IMR-90 (cell line): Measurements from ENCODE around the gene CAND2. TPM values are rescaled to one million over a fixed set of nuclear protein-coding genes. Genes with fewer than 3 reads are reported as not detected.

Source experiments
- ATAC-seq: fragments of 200-7000 bp; cut with Tn5 transposase; 2 replicates; pipeline ENCODE4 v1.9.1; 2020; ENCODE audit warnings: low read depth, mild to moderate bottlenecking, moderate library complexity
- BruUV-seq: library from RNA; stranded (reverse); fragments of 400-500 nt; replicated peaks from 2 replicates; lab custom pipeline; 2021; lab: Mats Ljungman, UMichigan
- CTCF ChIA-PET: fragments of 300-600 bp; formaldehyde crosslinking; extraction: SDS; loops from one replicate; lab custom pipeline; 2021; ENCODE audit warnings: antibody characterized with exemption; lab: Yijun Ruan, JAX
- POLR2A ChIA-PET: fragments of 300-600 bp; sonication (Branson Sonifier 250); formaldehyde crosslinking; loops from one replicate; lab custom pipeline; 2022; ENCODE audit warnings: antibody characterized with exemption; ENCODE audit not compliant: unreplicated experiment; lab: Charles Lee
- DNase-seq: peaks from one replicate; pipeline ENCODE4 v3.0.0; 2013
- H2AFZ ChIP-seq: replicated peaks from 2 replicates; pipeline ENCODE3; 2013; ENCODE audit warnings: low read length, mild to moderate bottlenecking; ENCODE audit not compliant: poor library complexity
- H2AK5ac ChIP-seq: 2 replicates; pipeline ENCODE4 v1.6.1; 2013; ENCODE audit warnings: low read depth, low read length, inconsistent platforms
- H2AK9ac ChIP-seq: replicated peaks from 2 replicates; pipeline ENCODE3; 2013; ENCODE audit warnings: mild to moderate bottlenecking, low read depth, low read length, moderate library complexity; ENCODE audit not compliant: poor library complexity
- H2BK120ac ChIP-seq: 2 replicates; pipeline ENCODE4 v1.6.1; 2013; ENCODE audit warnings: low read depth, low read length, inconsistent platforms
- H2BK15ac ChIP-seq: 3 replicates; pipeline ENCODE4 v1.6.1; 2013; ENCODE audit warnings: low read depth, low read length, inconsistent platforms
- H2BK20ac ChIP-seq: 2 replicates; pipeline ENCODE4 v1.6.1; 2013; ENCODE audit warnings: low read depth, mild to moderate bottlenecking, inconsistent platforms, low read length, moderate library complexity
- H2BK5ac ChIP-seq: 2 replicates; pipeline ENCODE4 v1.6.1; 2013; ENCODE audit warnings: mild to moderate bottlenecking, low read depth, low read length, inconsistent platforms; ENCODE audit not compliant: poor library complexity, severe bottlenecking
- H3K14ac ChIP-seq: replicated peaks from 2 replicates; pipeline ENCODE4 v1.6.1; 2013; ENCODE audit warnings: low read depth, low read length, inconsistent platforms
- H3K18ac ChIP-seq: 2 replicates; pipeline ENCODE4 v1.6.1; 2013; ENCODE audit warnings: low read depth, low read length, control low read depth
- H3K23ac ChIP-seq: 2 replicates; pipeline ENCODE4 v1.6.1; 2013; ENCODE audit warnings: low read depth, low read length, inconsistent platforms
- H3K27ac ChIP-seq: 2 replicates; pipeline ENCODE4 v1.5.1; 2013; ENCODE audit warnings: mild to moderate bottlenecking, control low read depth, low read length; ENCODE audit not compliant: insufficient read depth
- H3K27me3 ChIP-seq: 2 replicates; pipeline ENCODE4 v1.6.1; 2013; ENCODE audit warnings: low read length; ENCODE audit not compliant: control insufficient read depth, insufficient read depth
- H3K36me3 ChIP-seq: 2 replicates; pipeline ENCODE4 v1.6.1; 2013; ENCODE audit warnings: low read length, mixed read lengths; ENCODE audit not compliant: control insufficient read depth, insufficient read depth
- H3K4ac ChIP-seq: 2 replicates; pipeline ENCODE4 v1.6.1; 2013; ENCODE audit warnings: low read depth, low read length, inconsistent platforms
- H3K4me1 ChIP-seq: 2 replicates; pipeline ENCODE4 v1.6.1; 2013; ENCODE audit warnings: low read length, mixed read lengths; ENCODE audit not compliant: control insufficient read depth, insufficient read depth
- H3K4me2 ChIP-seq: 2 replicates; pipeline ENCODE4 v1.6.1; 2013; ENCODE audit warnings: low read depth, mild to moderate bottlenecking, control low read depth, low read length, moderate library complexity
- H3K4me3 ChIP-seq: 2 replicates; pipeline ENCODE4 v1.5.1; 2013; ENCODE audit warnings: low read depth, mild to moderate bottlenecking, control low read depth, low read length, moderate library complexity; ENCODE audit not compliant: insufficient read depth
- H3K56ac ChIP-seq: 2 replicates; pipeline ENCODE4 v1.6.1; 2013; ENCODE audit warnings: low read length, inconsistent platforms; ENCODE audit not compliant: insufficient read depth; ENCODE audit errors: extremely low read depth
- H3K79me1 ChIP-seq, 2 experiments: 2 replicates each; pipeline ENCODE4 v1.6.1; 2013; ENCODE audit warnings: low read length in 2 of 2, inconsistent platforms in 1 of 2, low read depth in 1 of 2
- H3K9ac ChIP-seq: 2 replicates; pipeline ENCODE4 v1.6.1; 2013; ENCODE audit warnings: low read depth, low read length, control low read depth
- H3K9me1 ChIP-seq: 2 replicates; pipeline ENCODE4 v1.6.1; 2013; ENCODE audit warnings: low read length, inconsistent platforms; ENCODE audit not compliant: insufficient read depth
- H3K9me3 ChIP-seq: 2 replicates; pipeline ENCODE4 v1.6.1; 2013; ENCODE audit warnings: low read length; ENCODE audit not compliant: control insufficient read depth, insufficient read depth
- H4K20me1 ChIP-seq: 2 replicates; pipeline ENCODE4 v1.6.1; 2013; ENCODE audit warnings: low read length, inconsistent platforms; ENCODE audit not compliant: insufficient read depth
- H4K5ac ChIP-seq: 2 replicates; pipeline ENCODE4 v1.6.1; 2013; ENCODE audit warnings: mild to moderate bottlenecking, low read depth, low read length, control low read depth
- H4K8ac ChIP-seq, 2 experiments: 2 replicates each; pipeline ENCODE4 v1.6.1; 2013; ENCODE audit warnings: low read depth in 2 of 2, low read length in 2 of 2, control low read depth in 1 of 2, inconsistent platforms in 1 of 2
- H4K91ac ChIP-seq: 2 replicates; pipeline ENCODE4 v1.6.1; 2013; ENCODE audit warnings: low read depth, low read length, inconsistent platforms; ENCODE audit not compliant: insufficient read depth
- BHLHE40 ChIP-seq: fragments of 150-350 bp; IDR thresholded peaks from 2 replicates; pipeline ENCODE4 v1.6.1; 2016; ENCODE audit warnings: mild to moderate bottlenecking, low read depth, low read length
- CHD1 ChIP-seq: IDR thresholded peaks from 2 replicates; pipeline ENCODE4 v1.6.1; 2012; ENCODE audit warnings: low read depth, low read length, improper control_type of control experiment
- CTCF ChIP-seq: conservative IDR thresholded peaks from 2 replicates; pipeline ENCODE4 v1.5.1; 2012; ENCODE audit warnings: mild to moderate bottlenecking, low read depth, low read length, improper control_type of control experiment
- FOS ChIP-seq: fragments of 150-350 bp; IDR thresholded peaks from 2 replicates; pipeline ENCODE4 v1.6.1; 2016; ENCODE audit warnings: low read depth, low read length
- MAFK ChIP-seq: IDR thresholded peaks from 2 replicates; pipeline ENCODE4 v1.6.1; 2012; ENCODE audit warnings: low read depth, low read length, improper control_type of control experiment
- NFE2L2 ChIP-seq: fragments of 150-350 bp; IDR thresholded peaks from 2 replicates; pipeline ENCODE4 v1.6.1; 2016; ENCODE audit warnings: low read depth, mild to moderate bottlenecking, low read length
- POLR2A ChIP-seq: IDR thresholded peaks from 2 replicates; pipeline ENCODE4 v1.6.1; 2012; ENCODE audit warnings: mild to moderate bottlenecking, low read depth, low read length
- RAD21 ChIP-seq: IDR thresholded peaks from 2 replicates; pipeline ENCODE4 v1.6.1; 2012; ENCODE audit warnings: low read length, improper control_type of control experiment
- RCOR1 ChIP-seq: IDR thresholded peaks from 2 replicates; pipeline ENCODE4 v1.6.1; 2012; ENCODE audit warnings: mild to moderate bottlenecking, low read length, improper control_type of control experiment; ENCODE audit not compliant: insufficient replicate concordance
- SMC3 ChIP-seq: fragments of 150-350 bp; IDR thresholded peaks from 2 replicates; pipeline ENCODE4 v1.6.1; 2016; ENCODE audit warnings: low read depth, mild to moderate bottlenecking, antibody characterized with exemption, low read length, moderate library complexity
- WGBS, 2 experiments: methylation state at CpG; one replicate each; pipeline versions ENCODE4 v1.1.5 to v1.1.7; 2013; ENCODE audit warnings: missing lambda C conversion rate in 2 of 2; ENCODE audit not compliant: insufficient read length in 1 of 2; ENCODE audit errors: extremely low coverage in 2 of 2; 5-methylcytosine and 5-hydroxymethylcytosine counted together
- dilution Hi-C: fragments of 300-500 bp; cut with HindIII; formaldehyde crosslinking; loops from one replicate; pipeline ENCODE4 v1.14.3; 2018; ENCODE audit warnings: low sequenced_read_pairs; ENCODE audit not compliant: unreplicated experiment
- in situ Hi-C: fragments of 300-500 bp; cut with MboI; formaldehyde crosslinking; loops from 3 replicates; pipeline ENCODE4 v1.14.3; 2019; ENCODE audit warnings: low sequenced_read_pairs, inconsistent platforms, mixed read lengths
- intact Hi-C: fragments of 100-400 bp; cut with micrococcal nuclease; formaldehyde crosslinking; loops from 2 replicates; pipeline ENCODE4 v1.10.0; 2022
- polyA plus RNA-seq, 3 experiments: library from polyadenylated mRNA; depleted of rRNA; stranded (reverse); fragments of >200 nt; gene quantifications; 2 replicates each; pipeline ENCODE4 v1.2.3, GENCODE V29; 2012; ENCODE audit warnings: low replicate concordance in 1 of 3
- total RNA-seq: library from RNA; depleted of rRNA; stranded (reverse); fragments of >200 nt; gene quantifications from 2 replicates; pipeline ENCODE4 v1.2.3, GENCODE V29; 2012
- TF ChIP-seq, protein P1 (sequence below): fragments of 150-350 bp; IDR thresholded peaks from 2 replicates; pipeline ENCODE4 v1.6.1; 2016; ENCODE audit warnings: low read depth, mild to moderate bottlenecking, low read length, moderate library complexity, borderline replicate concordance
- TF ChIP-seq, protein P2 (sequence below): fragments of 150-350 bp; IDR thresholded peaks from 2 replicates; pipeline ENCODE4 v1.6.1; 2017; ENCODE audit warnings: mild to moderate bottlenecking, antibody characterized with exemption, low read length, low read depth

The CAND2 gene
- total and polyA plus RNA-seq, 2 of the 4 experiments (the other 2 are of a cell fraction): 2.9 to 4.9 TPM

DNA sequence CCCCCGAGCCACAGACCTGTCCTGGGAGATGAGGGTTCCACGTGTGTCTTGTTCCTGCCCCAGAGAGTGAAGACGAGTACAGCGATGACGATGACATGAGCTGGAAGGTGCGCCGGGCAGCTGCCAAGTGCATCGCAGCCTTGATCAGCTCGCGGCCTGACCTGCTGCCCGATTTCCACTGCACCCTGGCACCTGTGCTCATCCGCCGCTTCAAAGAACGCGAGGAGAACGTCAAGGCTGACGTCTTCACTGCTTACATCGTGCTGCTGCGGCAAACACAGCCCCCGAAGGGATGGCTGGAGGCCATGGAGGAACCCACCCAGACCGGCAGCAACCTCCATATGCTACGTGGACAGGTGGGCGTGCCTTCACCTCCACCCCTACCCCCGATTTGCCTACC, 18.6 kb downstream of the CAND2 start:
- ATAC-seq (no peak), DNase-seq (no peak)
- no peak overlapping the region for H3K27ac ChIP-seq
- peaks cover 37% of the 10 kb centered on the region; the same call in 1 of the 2 replicates for H3K36me3 ChIP-seq
- no peak overlapping the region for H3K23ac ChIP-seq
- 96% methylated on average over 19 of the region's 24 CpGs; no CpG with 5 or more reads in 1 of the 2 experiments for WGBS, 2 experiments
- intact Hi-C loops: no loop called here
- no peak overlapping the region for H2BK15ac ChIP-seq
- H3K9me1 ChIP-seq: no peaks in the 10 kb centered on the region
- no peak overlapping the region for H3K18ac ChIP-seq
- no peaks in the 10 kb centered on the region for H3K27me3 ChIP-seq
- H3K79me1 ChIP-seq: no peaks in the 10 kb centered on the region
- no peak overlapping the region for H3K4me3 ChIP-seq
- H3K4me1 ChIP-seq: peaks cover 2% of the 10 kb centered on the region; the same call in 1 of the 2 replicates
- no peak overlapping the region for H3K14ac ChIP-seq
- H2AK9ac ChIP-seq: no peak overlapping the region
- no peak overlapping the region for H3K9ac ChIP-seq
- no peak overlapping the region for H2AK5ac ChIP-seq
- no peaks in the 10 kb centered on the region for H4K20me1 ChIP-seq
- H3K4ac ChIP-seq: no peak overlapping the region
- no peak overlapping the region for H2AFZ ChIP-seq
- no peak overlapping the region for H4K91ac ChIP-seq
- H3K4me2 ChIP-seq: no peak overlapping the region
- H3K56ac ChIP-seq: no peak overlapping the region
- TF ChIP-seq SMC3 (no peak), CHD1 (no peak), NFE2L2 (no peak), RAD21 (no peak), MAFK (no peak), POLR2A (no peak), CTCF (no peak), RCOR1 (no peak), FOS (no peak), BHLHE40 (no peak)
- TF ChIP-seq, protein P1, sequence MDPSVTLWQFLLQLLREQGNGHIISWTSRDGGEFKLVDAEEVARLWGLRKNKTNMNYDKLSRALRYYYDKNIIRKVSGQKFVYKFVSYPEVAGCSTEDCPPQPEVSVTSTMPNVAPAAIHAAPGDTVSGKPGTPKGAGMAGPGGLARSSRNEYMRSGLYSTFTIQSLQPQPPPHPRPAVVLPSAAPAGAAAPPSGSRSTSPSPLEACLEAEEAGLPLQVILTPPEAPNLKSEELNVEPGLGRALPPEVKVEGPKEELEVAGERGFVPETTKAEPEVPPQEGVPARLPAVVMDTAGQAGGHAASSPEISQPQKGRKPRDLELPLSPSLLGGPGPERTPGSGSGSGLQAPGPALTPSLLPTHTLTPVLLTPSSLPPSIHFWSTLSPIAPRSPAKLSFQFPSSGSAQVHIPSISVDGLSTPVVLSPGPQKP: no peak
- TF ChIP-seq, protein P2, sequence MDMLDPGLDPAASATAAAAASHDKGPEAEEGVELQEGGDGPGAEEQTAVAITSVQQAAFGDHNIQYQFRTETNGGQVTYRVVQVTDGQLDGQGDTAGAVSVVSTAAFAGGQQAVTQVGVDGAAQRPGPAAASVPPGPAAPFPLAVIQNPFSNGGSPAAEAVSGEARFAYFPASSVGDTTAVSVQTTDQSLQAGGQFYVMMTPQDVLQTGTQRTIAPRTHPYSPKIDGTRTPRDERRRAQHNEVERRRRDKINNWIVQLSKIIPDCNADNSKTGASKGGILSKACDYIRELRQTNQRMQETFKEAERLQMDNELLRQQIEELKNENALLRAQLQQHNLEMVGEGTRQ: no peak
- ChIA-PET POLR2A (no interaction called here), CTCF (no interaction called here)
- H3K9me3 ChIP-seq: no peaks in the 10 kb centered on the region
- H4K5ac ChIP-seq: no peak overlapping the region
- H2BK5ac ChIP-seq: no peak overlapping the region
- in situ Hi-C loops: no loop called here
- no TSS peak for BruUV-seq
- dilution Hi-C loops: no loop called here
- H2BK20ac ChIP-seq: no peak overlapping the region
- no peak overlapping the region for H4K8ac ChIP-seq
- no peak overlapping the region for H2BK120ac ChIP-seq
